Forelimb muscle (tissue), 1 donor: Measurements from ENCODE around the gene B4GALT6. TPM values are rescaled to one million over a fixed set of nuclear protein-coding genes. Genes with fewer than 3 reads are reported as not detected.
A peak's percentile ranks its signal among the peaks of the same experiment; 100 is the strongest.

Experiments used
- DNase-seq: peaks from one replicate; pipeline ENCODE4 v3.0.0-alpha.2; 2013; ENCODE audit warnings: low read depth
- polyA plus RNA-seq: library from polyadenylated mRNA; unstranded; fragments of 120-200 nt; gene quantifications from one replicate; pipeline ENCODE4 v1.2.1, GENCODE V29; 2013; ENCODE audit not compliant: insufficient read length

The B4GALT6 gene
- polyA plus RNA-seq, 1 donor = 11.5 TPM

DNA sequence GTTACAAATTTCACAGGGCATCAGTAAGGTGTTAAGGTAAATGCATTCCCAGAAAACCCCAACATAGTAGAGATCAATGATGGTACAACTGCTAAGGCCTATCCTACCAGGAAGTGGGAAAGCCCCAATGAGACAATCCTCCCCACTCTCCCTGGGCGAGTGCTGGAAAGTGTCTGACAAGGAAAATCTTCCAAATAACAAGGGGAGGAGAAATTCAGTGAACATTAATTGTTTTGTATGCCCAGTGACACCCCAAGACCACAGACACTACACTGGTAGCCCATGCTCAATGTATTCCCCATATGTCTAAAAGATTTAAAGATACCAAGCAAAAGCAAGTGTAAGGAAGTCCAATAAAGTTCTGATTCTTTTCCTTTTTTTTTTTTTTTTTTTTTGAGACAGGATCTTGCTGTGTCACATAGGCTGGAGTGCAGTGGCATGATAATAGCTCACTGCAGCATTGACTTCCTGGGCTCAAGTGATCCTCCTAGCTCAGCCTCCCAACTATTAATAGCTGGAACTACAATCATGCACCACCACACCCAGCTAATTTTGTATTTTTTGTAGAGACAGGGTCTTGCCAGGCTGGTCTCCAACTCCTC is 24.7 kb downstream of the B4GALT6 start:
- DNase-seq = no peak

DNA sequence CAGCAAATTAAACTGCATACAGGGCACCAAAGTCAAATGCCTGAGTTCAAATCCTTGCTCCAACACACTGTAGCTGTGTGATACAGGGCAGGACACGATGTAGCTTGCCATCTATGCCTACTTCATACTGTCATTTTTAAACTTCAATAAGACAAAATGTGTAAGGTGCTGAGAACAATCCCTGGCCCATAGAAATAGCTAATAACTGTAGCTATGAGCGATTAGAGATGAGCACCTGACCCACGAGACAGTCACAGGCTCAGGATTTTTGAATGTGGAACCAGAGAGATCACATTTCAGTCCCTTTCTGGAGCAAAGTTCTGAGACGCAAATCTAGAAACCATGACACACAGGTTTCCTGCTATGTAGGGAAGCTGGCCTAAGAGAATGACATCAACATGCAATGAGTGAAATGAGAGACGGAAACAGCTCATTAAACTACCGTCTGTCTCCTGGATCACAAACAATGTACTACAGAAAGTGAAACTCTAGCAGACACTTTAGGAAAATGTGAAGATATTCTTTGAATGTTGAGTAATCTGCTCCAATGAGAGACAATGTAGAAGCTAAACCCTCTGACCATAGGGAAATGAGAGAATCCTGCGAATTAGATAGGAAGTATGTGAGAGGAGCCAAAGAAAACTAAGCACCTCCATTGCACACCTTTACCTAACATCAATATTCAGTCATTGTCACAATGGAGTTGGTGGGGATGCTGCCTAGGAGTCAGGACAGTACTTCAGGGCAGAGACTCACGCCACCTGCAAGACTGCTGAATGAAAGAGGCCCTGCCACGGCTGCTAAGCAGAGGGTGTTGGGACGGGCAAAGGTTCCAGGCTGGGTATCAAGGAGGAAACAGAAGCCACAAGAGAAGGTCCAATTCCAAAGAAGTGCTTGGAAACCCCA is 25.5 kb downstream of the B4GALT6 start:
- DNase-seq = peak; percentile 39

DNA sequence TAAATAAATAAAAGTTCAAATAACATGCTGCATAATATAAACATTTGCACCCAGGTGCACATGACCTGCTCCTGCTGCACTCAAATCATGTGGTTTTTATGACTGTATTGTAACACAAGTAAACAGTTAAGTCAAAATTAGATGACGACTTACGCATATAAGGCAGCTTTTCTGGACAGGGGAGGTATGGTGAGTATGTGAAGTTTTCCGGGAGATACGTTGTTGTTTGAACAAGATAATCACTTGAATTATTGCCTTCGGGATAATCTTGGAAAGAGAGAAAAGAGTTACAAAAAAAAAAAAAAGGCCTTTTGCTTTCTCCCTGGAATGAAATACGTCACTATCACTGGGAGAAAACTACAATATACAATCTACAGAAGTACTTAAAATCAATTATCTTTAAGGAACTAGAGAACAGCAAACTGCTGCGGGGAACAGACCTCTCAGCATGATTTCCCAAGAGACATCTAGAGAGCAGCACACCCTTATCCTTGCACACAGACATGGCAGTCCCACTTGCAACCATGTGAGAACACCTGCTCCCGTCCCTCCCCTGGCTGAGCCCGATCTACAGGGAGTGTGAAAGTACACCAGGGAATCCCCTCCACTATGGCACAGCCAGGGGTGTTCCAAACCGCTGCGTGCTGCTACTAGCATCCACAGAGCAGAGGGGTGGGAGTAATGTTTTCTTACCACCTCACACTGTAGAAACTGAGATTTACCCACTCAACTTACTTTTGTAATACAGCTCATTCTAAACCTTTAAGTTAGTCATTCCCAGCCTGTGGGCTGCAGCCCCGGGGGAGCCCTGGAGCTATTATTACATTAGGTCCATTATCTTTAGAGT is 26.3 kb downstream of the B4GALT6 start:
- DNase-seq = no peak

DNA sequence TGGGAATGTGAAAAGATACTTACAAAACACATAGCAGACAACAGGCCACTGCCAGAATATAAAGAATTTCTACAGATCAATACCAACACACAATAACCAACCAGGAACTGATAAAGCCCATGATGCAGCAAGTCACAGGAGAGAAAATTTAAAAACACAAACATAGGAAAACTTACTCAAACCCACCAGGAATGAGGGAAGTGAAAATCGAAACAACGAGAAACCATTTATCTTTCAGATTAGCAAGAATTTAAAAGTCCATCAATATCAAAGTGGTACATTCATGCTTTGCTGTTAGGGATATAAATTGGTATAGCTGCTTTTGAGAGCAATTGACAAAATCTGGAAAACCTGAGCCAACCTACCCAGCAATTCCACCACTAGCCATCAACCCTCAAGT is 27.6 kb downstream of the B4GALT6 start:
- DNase-seq = no peak

DNA sequence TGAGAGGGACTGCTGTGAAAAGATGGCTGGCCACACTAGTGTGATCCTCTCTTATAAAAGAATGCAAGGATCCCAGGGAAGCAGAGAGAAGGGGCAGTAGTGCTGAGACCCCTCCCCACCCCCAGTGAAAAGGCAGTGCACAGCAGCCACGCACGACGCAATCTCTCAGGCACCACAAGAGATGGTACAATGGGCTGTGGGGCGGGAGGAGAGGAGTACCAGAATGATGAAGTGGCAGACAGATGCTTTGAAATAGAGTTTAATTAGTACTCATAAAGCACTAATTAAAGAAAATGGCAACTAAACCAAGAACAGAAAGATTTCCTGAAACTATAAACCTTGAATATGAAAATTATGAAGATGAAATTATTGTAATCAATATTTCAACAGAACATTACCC is 29.0 kb downstream of the B4GALT6 start:
- no peak for DNase-seq

DNA sequence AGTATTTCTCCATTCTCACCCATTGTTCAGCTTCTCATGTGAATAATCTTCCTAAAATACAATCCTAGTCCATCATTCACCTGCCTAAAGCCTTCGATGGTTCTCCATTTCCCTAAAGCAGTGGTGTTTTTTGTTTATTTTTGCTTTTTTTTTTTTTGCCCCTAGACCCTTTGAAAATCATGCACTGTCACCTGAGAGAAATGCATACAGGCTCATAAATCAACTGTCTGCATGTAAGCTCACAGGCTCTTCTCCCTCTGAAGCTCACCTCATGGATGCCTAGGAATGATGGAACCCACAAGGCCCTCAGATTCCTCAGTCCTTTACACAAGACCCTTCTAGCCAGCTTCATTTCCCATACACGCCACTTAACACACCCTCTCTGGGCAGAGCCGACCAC is 31.5 kb downstream of the B4GALT6 start:
- DNase-seq = no peak

DNA sequence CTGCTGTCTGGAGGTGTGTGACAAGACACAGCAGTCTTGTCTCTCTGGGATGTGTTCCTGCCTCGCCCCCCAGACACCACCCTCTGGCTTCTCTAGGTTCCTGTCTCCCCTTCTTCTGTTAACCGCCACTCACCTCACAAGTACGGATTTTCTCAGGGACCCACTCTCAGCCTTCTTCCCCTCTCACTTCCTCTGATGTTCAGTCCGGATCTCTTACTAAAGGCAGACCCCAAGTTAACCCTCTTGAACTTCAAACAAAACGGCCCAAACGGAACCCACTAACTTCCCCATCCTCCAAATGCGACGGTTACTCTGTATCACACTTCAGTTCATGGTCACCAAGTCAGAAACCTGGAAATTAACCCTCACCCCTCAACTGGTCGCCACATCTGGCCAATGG is 32.0 kb downstream of the B4GALT6 start:
- no peak for DNase-seq

DNA sequence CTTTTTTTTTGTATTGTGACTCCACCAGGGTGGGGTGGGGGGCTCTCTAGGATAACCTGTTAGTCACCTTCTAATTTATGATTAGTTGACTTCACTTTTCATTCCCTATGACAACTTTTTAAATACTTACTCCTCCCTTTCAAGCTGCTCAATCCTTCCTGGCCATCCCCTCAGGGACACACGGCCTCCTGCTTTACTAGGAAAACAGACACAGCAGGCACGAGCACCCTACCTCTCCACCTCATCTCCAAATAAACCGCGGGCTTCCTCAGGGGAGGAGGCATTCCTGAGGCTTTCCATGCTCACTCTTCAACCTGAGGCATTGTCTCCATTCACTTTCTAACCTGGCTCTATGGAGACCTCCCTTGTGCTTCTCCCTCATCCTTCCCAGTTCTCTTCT is 33.0 kb downstream of the B4GALT6 start:
- no peak for DNase-seq

DNA sequence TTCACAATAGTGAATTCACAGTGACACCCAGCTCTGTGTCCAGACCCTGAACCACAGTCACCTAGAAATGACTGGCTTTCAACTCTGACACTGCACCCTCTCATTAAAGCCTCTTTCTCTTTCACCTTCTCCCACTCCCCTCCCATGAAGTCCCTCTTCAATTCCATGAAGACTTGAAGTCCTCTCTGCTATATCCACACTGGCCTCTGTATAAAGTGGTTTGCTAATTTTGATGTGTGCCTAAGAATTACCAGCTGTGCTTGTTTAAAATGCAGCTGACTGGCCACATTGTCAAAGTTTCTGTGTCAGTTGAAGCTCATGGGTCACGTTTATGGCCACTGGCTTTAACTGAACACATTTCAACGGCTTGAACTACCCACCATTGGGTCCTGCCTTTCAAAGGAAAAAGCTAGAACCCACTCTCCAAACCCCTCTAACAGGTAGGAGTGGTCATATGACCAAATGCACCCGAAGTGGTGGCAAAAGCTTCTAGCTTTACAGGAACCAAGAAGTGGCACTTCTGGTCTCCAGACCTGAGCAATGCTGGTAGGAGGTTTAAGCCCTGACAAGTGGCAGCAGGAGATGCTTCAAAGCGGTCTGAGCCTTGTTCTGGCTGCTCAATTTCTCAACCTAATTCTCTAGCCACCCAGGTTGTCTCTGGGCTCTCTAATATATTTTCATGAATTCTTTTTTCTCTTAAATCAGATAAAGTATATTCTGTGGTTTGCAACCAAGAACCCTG is 34.2 kb downstream of the B4GALT6 start:
- no peak for DNase-seq

DNA sequence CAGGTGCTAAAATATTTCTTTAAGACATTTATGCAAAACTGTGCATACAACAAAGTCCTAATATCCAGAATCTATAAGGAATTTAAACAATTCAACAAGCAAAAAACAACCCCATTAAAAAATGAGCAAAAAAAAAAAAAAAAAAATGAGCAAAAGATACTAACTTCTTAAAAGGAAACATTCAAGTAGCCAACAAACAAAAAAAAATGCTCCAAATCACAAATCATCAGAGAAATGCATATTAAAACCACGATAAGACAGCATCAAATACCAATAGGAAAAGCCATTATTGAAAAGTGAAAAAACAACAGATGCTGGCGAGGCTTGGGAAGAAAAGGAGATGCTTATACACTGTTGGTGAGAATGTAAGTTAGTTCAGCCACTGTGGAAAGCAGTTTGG is 34.9 kb downstream of the B4GALT6 start:
- no peak for DNase-seq

DNA sequence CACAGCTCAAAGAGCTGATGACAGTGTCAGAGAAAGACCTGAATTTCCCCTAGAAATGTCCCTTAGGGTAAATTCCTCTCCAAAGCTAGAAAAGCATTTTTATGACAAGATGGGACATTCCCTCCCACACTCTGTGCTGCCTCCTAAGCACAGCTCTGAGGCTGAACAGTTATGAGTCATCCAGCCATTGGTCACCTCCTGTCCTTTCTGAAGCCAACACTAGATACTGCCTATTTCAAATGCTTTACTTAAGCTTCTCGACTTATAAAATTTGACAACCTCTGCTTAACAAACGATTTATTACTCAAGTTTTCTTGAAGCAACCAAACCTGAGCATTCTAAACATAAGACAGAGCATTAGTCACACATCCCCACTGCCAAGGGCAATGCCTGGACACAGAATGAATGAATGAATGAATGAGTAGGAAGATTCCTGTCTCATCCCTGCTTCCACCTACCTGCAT is 35.4 kb downstream of the B4GALT6 start:
- DNase-seq = no peak

DNA sequence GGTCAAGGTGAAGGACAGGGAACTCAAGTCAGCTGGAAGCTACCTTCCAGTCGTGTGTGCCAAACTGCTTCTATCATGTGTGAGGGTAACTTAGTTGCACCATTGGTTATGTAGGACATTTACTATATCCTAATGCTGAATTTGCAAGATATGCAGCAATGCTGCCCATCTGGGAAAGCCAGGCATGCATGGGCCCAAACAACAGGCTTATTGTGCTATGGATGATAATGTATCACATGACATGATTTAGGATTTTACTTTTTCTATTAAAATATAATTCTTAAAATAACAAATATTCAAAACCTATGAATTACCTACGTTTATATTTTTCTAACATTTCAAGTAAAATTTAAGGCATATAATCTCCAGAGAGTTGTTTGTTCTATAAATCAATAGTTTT is 35.9 kb downstream of the B4GALT6 start:
- DNase-seq = no peak

DNA sequence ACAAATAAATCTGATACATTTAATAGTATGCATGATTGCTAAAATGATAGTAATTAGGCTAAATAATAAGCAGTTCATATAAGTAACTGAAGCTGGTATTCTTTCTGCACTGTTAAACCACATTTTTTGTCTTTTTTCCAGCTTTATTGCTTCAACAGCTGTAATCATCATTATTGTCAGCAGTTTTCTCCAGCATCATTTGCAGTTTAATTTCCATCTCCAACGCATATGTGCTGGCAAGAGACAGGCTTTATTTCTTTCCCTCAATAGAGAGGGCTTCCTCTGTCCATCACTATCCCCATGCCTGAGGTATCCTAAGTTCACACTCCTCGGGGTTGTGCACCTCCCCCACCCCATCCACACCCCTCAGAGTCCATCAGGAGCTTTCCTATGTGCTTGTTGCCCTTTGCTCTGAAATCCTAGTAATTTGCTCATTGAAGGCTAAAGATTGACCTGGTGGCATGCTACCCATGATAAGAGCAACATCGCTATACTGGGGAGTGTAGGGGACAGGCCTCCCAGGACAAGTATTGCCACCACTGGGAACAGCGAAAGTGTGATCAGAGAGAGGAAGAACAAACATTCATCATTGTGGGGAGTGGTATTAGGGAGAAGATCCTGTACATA is 37.1 kb downstream of the B4GALT6 start:
- DNase-seq = no peak

DNA sequence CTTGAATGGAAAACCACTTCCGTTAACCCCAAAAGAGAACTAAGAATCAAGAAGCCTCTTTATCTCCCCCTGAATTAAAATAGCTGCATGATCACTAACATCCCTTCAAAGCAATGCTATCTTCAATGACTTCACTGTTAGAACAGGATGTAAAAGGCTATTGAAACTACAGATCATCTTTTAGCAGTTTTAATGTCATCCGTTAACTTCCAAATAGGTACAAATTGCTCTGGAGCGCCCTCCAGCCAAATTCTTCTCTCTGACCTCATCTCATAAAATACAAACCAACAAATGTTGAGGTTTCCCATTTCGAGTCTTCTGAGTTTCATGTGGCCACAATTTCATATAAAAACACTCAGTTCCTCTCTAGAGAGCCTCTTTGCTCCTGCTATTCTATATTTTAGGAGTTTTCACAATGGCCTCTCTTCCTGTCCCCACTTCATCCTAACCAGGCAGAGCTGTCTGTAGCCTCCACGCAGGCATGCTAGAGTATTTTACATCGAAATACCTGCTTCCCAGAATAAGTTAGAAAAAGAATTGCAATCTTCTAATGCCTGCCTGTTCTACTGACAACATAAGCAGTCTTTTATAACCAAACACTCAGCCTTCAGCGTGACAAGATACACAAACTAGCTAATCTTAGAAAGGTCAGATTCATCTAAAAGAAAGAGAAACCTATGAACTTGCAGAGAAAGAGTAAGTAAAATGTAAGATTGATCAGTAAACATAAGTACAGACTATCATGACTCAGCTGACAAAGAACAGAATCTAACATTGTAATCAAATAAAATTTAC is 37.9 kb downstream of the B4GALT6 start:
- no peak for DNase-seq

DNA sequence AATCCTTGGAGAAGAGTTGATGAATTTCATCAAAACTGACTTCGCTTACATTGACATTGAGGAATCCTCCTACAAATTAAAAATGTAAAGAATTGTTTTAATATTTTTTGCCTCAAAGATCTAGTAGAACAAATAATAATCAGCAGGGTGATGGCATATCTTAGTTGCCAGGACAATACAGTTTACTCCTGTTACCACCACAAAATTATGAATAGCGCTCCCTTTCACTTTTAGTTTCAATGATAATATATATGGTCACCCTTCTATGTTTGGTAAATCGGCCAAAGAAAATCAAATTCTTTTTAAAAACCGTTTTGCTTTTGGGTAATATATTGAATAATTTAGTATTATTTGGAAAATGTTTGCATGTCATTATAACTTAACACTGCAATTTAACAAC is 39.0 kb downstream of the B4GALT6 start:
- DNase-seq = no peak

DNA sequence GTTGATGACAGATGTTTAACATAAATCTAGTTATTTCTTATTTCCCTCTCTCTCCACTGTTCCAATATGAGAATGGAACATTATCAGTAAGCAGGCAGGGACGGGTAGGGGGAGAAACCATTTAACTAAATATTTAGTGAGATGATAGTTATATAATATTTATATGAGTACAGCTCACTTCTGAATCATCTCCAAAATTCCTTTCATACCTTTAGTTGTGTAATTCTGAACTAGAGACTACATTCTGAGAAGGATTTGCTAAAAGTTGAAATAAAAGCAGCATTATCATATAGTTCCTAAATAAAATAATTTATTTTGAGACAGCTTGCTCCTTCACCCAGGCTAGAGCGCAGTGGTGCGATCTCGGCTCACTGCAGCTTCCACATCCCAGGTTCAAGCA is 41.4 kb downstream of the B4GALT6 start:
- DNase-seq = no peak

DNA sequence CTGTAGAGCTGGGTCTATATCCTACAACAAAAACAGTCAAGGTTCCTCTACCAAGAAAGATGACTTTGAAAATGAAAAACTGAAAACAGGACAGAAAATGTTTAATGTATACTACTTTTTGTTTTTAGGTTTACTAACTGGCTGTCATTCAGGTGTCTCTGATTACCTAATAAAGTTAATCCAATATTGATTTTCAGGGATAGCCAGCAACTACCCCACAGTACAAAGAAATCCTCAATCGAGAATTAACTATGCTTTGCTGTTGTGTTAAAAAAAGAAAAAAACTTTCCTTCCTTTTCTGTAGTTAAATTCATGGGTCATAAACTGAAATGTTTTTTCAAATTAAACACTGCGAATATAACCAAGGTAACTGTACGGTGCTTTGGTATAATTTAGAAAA is 46.9 kb downstream of the B4GALT6 start:
- no peak for DNase-seq

DNA sequence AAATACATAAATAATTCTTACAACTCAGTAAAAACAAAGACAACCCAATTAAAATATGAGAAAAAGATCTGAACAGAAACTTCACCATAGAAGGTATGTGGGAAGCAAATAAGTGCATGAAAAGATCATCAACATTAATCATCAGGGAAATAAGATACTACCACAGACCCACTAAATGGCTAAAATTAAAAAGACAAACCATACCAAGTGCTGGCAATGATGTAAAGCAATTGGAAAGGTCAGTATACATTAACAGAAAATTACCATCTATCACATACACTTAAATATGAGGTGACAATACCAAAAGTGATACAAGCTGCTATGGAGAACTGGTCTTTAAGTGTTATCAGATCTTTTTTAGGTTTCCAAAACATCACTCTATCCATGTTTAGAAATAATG is 48.0 kb downstream of the B4GALT6 start:
- no peak for DNase-seq

DNA sequence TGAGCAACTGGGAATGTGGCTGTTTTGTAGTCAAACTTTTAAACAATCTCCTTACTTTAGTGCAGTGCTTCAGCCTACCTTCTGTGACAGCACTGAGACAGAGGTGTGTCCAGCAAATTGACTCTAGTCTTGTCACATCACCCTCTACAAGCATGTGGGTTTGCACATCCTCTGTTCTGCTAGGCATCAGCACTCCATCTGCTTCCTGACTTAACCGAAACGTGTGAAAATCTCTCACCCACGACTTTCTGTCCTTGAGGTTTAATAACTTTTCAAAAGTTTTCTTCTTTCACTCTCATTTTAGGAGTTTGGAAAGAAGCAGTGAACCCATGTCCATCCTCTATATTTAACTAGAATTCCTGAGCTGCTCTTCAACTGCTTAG is 50.1 kb downstream of the B4GALT6 start:
- DNase-seq = no peak
